Vagina (tissue), 2 donors: ENCODE data around the gene PPP1R9B. TPM values are rescaled to one million over a fixed set of nuclear protein-coding genes. Genes with fewer than 3 reads are reported as not detected.

Source experiments
- DNase-seq, 2 donors: peaks; one replicate each; pipeline ENCODE4 v3.0.0-alpha.2; 2017; ENCODE audit errors: extremely low spot score in 2 of 2
- H3K27ac ChIP-seq: fragments of 200-600 bp; sonication (generic); one replicate; pipeline ENCODE4 v1.5.1; 2019
- H3K27me3 ChIP-seq: fragments of 200-600 bp; sonication (generic); one replicate; pipeline ENCODE4 v1.5.1; 2019
- H3K36me3 ChIP-seq, 2 donors: fragments of 200-600 bp; sonication (generic); one replicate each; pipeline ENCODE4 v1.5.1; 2017 to 2019
- H3K4me1 ChIP-seq: fragments of 200-600 bp; sonication (generic); one replicate; pipeline ENCODE4 v1.5.1; 2019
- H3K4me3 ChIP-seq, 2 donors: fragments of 200-600 bp; sonication (generic); 1 replicate in 1 of 2; 2 replicates in 1 of 2; pipeline ENCODE4 v1.5.1; 2016 to 2019
- H3K9me3 ChIP-seq: fragments of 200-600 bp; sonication (generic); one replicate; pipeline ENCODE4 v1.5.1; 2019
- CTCF ChIP-seq, 3 experiments: fragments of 450-650 bp in 2 of 3; fragments of 200-600 bp in 1 of 3; sonication (generic) in 1 of 3; IDR thresholded peaks; one replicate each; pipeline ENCODE4 v1.5.1; 2017 to 2019; ENCODE audit warnings: antibody characterized with exemption in 3 of 3, mild to moderate bottlenecking in 2 of 3, moderate library complexity in 2 of 3
- POLR2A ChIP-seq, 2 donors: fragments of 450-650 bp; IDR thresholded peaks; one replicate each; pipeline ENCODE4 v1.6.1; 2017; ENCODE audit warnings: antibody characterized with exemption in 2 of 2, mild to moderate bottlenecking in 2 of 2, moderate library complexity in 2 of 2
- POLR2AphosphoS5 ChIP-seq, 2 donors: sonication (generic); formaldehyde crosslinking; IDR thresholded peaks; one replicate each; pipeline ENCODE4 v1.9.0; 2017; ENCODE audit warnings: antibody characterized with exemption in 2 of 2, mild to moderate bottlenecking in 2 of 2, low read depth in 1 of 2; ENCODE audit not compliant: insufficient read depth in 1 of 2
- intact Hi-C: fragments of 100-400 bp; cut with DNase I; formaldehyde crosslinking; loops from one replicate; pipeline ENCODE4 v1.15.1; 2023
- total RNA-seq: library from RNA; depleted of rRNA; stranded (reverse); fragments of >200 nt; gene quantifications from one replicate; pipeline ENCODE4 v1.2.3, GENCODE V29; 2016

Gene PPP1R9B
- total RNA-seq, 1 donor from 2014 or later: 37.6 TPM

- no peak for DNase-seq
- Histone ChIP-seq H3K36me3 (no peaks in the 10 kb centered on the region), H3K9me3 (no peaks in the 10 kb centered on the region), H3K27me3 (no peaks in the 10 kb centered on the region), H3K4me3 (no peak overlapping the region), H3K4me1 (peaks cover 70% of the 10 kb centered on the region), H3K27ac (no peak overlapping the region)
- TF ChIP-seq POLR2A (IDR thresholded peaks at IDR 0.05): no peak
- no peak for TF ChIP-seq CTCF (IDR thresholded peaks at IDR 0.05)
- TF ChIP-seq POLR2AphosphoS5 (IDR thresholded peaks at IDR 0.05; ENCODE audit: insufficient read depth in 1 of 2, low read depth in 1 of 2): no peak
- intact Hi-C loops: no loop called here
Measured at GRCh38 chr17:50098583-50098982, 51.9 kb downstream of the PPP1R9B start.

- Histone ChIP-seq H3K4me3 (no peak overlapping the region), H3K9me3 (no peaks in the 10 kb centered on the region), H3K27me3 (no peaks in the 10 kb centered on the region), H3K4me1 (peaks cover 63% of the 10 kb centered on the region), H3K27ac (no peak overlapping the region), H3K36me3 (no peaks in the 10 kb centered on the region)
- DNase-seq: no peak
- TF ChIP-seq CTCF (IDR thresholded peaks at IDR 0.05) (no peak), POLR2AphosphoS5 (IDR thresholded peaks at IDR 0.05; ENCODE audit: insufficient read depth in 1 of 2, low read depth in 1 of 2) (no peak), POLR2A (IDR thresholded peaks at IDR 0.05) (no peak)
- intact Hi-C loops: no loop called here
Measured at GRCh38 chr17:50097926-50098325, 52.6 kb downstream of the PPP1R9B start.

GRCh38 chr17:50097455-50097854 is 53.0 kb downstream of the PPP1R9B start:
- Histone ChIP-seq H3K27ac (no peak overlapping the region), H3K27me3 (no peaks in the 10 kb centered on the region), H3K36me3 (no peaks in the 10 kb centered on the region), H3K4me3 (no peak overlapping the region), H3K9me3 (no peaks in the 10 kb centered on the region), H3K4me1 (peaks cover 58% of the 10 kb centered on the region)
- no peak for TF ChIP-seq CTCF (IDR thresholded peaks at IDR 0.05)
- intact Hi-C loops: no loop called here
- DNase-seq: no peak

- Histone ChIP-seq H3K4me3 (peak overlapping the region; percentile 87 to 97), H3K27me3 (no peaks in the 10 kb centered on the region), H3K4me1 (peaks cover 51% of the 10 kb centered on the region), H3K36me3 (no peaks in the 10 kb centered on the region), H3K9me3 (no peaks in the 10 kb centered on the region), H3K27ac (peak overlapping the region; percentile 84)
- no peak for DNase-seq
- TF ChIP-seq CTCF (IDR thresholded peaks at IDR 0.05) (no peak), POLR2A (IDR thresholded peaks at IDR 0.05) (no peak), POLR2AphosphoS5 (IDR thresholded peaks at IDR 0.05; ENCODE audit: insufficient read depth in 1 of 2, low read depth in 1 of 2) (no peak)
- intact Hi-C loops: no loop called here
Measured at GRCh38 chr17:50096758-50097157, 53.7 kb downstream of the PPP1R9B start.

DNA sequence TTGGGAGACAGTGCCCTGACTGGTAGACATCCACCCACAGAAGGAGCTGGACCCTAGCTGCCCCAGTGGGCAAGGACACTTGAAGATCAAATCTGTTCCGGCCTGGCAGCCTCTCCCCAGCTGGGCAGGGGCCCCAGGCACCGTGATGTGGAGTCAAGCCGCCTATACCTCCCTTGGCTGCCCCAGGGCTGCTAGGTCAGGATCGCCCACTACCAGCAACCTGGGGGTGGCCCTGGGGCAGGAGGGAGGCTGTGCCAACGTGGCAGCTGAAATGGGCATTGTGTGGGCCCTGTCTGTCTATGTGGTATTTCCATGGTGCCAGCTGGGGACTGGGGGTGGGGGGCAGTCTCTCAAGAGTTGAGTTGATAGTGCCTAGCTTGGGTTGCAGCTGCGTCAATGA is 54.4 kb downstream of the PPP1R9B start:
- Histone ChIP-seq H3K9me3 (no peaks in the 10 kb centered on the region), H3K4me1 (peaks cover 45% of the 10 kb centered on the region), H3K27ac (peak overlapping the region; percentile 84), H3K36me3 (no peaks in the 10 kb centered on the region), H3K27me3 (no peaks in the 10 kb centered on the region), H3K4me3 (peak overlapping the region; percentile 87 to 97)
- DNase-seq: no peak
- no peak for TF ChIP-seq CTCF (IDR thresholded peaks at IDR 0.05)
- TF ChIP-seq POLR2AphosphoS5 (IDR thresholded peaks at IDR 0.05; ENCODE audit: insufficient read depth in 1 of 2, low read depth in 1 of 2): no peak
- TF ChIP-seq POLR2A (IDR thresholded peaks at IDR 0.05): no peak
- intact Hi-C loops: no loop called here
